ENCODE measurements around the gene FNDC5.

The FNDC5 gene

DNA sequence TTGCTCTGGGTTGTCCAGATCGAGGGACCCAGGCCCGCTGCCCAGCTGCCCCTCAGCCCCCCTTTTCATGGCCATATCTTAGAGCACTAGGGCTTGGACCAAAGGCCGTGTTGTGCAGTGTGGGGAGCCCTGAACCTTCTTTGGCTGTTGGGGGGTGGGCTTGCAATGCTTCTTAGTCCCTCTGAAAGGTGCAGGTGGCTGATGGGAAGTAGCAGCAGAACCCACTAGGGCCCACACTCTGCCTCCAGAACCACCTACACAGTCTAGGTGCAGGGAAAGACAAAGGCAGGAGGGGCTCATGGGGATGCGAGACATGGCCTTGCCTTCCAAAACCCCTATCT lies 13.3 kb upstream of the FNDC5 start:
- Histone ChIP-seq H2BK15ac (ENCODE audit: low read length) (no peak overlapping the region), H2BK5ac (ENCODE audit: low read length) (no peak overlapping the region), H3K9me3 (replicated peaks in 1 of 2; ENCODE audit: control insufficient read depth in 2 of 2, insufficient read depth in 1 of 2, low read depth in 1 of 2, low read length in 2 of 2) (peaks cover 0 to 3% of the 10 kb centered on the region in 2 donors), H3K18ac (ENCODE audit: low read length) (no peak overlapping the region), H3K4ac (ENCODE audit: low read length) (no peak overlapping the region), H3K4me2 (ENCODE audit: insufficient read depth, low read length, poor library complexity, severe bottlenecking) (no peak overlapping the region), H3K36me3 (replicated peaks in 1 of 2; ENCODE audit: control insufficient read depth in 2 of 2, insufficient read depth in 2 of 2, low read length in 2 of 2) (no peaks in the 10 kb centered on the region), H2BK12ac (ENCODE audit: low read length) (no peak overlapping the region), H4K8ac (ENCODE audit: low read depth, low read length) (no peak overlapping the region), H2AK5ac (ENCODE audit: low read depth, low read length) (no peak overlapping the region), H4K91ac (ENCODE audit: low read depth, low read length, poor library complexity) (no peak overlapping the region), H3K9ac (ENCODE audit: low read depth, low read length, poor library complexity) (no peak overlapping the region), H3K4me3 (ENCODE audit: low read length in 2 of 2) (no peak overlapping the region), H2AFZ (ENCODE audit: low read length) (no peak overlapping the region), H3K23ac (ENCODE audit: low read depth, low read length, poor library complexity) (no peak overlapping the region), H3K4me1 (ENCODE audit: control insufficient read depth in 2 of 2, insufficient read depth in 1 of 2, low read depth in 1 of 2, low read length in 2 of 2) (peaks cover 0 to 6% of the 10 kb centered on the region in 2 donors), H3K27ac (replicated peaks; ENCODE audit: low read length) (no peak overlapping the region), H2BK120ac (ENCODE audit: low read depth, low read length) (no peak overlapping the region), H3K14ac (ENCODE audit: low read length) (no peak overlapping the region), H3K27me3 (ENCODE audit: control insufficient read depth in 3 of 3, insufficient read depth in 3 of 3, low read depth in 1 of 3, low read length in 3 of 3) (peaks cover 0 to 63% (median 26%) of the 10 kb centered on the region in 3 experiments), H3K79me1 (ENCODE audit: low read depth, low read length) (peaks cover 4% of the 10 kb centered on the region)
- WGBS, 2 donors (ENCODE audit: extremely low coverage in 2 of 2, insufficient read length in 2 of 2, insufficient replicate concordance in 1 of 2), result no CpG with 5 or more reads among the region's 4 CpGs
- no peak for DNase-seq (ENCODE audit: low spot score)

DNA sequence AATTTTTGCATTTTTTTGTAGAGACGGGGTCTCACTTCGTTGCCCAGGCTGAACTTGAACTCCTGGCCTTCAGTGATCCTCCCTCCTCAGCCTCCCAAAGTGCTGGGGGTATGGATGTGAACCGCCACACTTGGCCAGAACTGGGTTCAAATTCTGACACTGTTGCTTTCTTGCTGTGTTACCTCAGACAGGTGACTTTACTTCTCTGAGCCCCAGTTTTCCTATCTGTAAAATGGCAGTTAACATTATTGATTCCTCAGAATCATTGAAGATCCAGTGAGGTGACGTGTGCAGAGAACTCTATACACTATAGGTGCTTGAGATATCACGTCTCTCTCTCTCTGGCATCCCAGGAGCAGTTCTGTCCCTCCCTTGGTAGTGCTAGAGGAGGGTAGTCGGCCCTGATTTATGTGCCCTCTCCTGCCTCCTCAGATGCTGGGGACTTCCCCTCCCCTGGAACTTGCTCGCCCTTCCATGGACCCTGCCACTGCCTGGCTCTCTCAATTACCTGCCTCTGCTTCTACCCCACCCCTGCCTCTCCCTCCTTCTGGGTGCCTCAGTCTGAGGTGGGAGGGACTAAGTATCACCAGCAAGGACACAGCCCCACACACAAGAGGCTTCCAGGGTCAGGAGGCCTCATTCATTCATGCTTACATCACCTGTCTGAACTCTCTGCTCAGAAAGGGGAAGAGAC lies 12.8 kb upstream of the FNDC5 start:
- no peak overlapping the region for H4K8ac ChIP-seq (ENCODE audit: low read depth, low read length)
- H3K23ac ChIP-seq (ENCODE audit: low read depth, low read length, poor library complexity), result no peak overlapping the region
- no peaks in the 10 kb centered on the region for H3K36me3 ChIP-seq (replicated peaks in 1 of 2; ENCODE audit: control insufficient read depth in 2 of 2, insufficient read depth in 2 of 2, low read length in 2 of 2)
- no peak overlapping the region for H3K27ac ChIP-seq (replicated peaks; ENCODE audit: low read length)
- no peak overlapping the region for H3K18ac ChIP-seq (ENCODE audit: low read length)
- H2AFZ ChIP-seq (ENCODE audit: low read length), result no peak overlapping the region
- H2BK15ac ChIP-seq (ENCODE audit: low read length), result no peak overlapping the region
- H3K9me3 ChIP-seq (replicated peaks in 1 of 2; ENCODE audit: control insufficient read depth in 2 of 2, insufficient read depth in 1 of 2, low read depth in 1 of 2, low read length in 2 of 2), result peaks cover 0 to 3% of the 10 kb centered on the region in 2 donors
- no peak overlapping the region for H4K91ac ChIP-seq (ENCODE audit: low read depth, low read length, poor library complexity)
- H3K4me2 ChIP-seq (ENCODE audit: insufficient read depth, low read length, poor library complexity, severe bottlenecking), result no peak overlapping the region
- no peak overlapping the region for H3K4ac ChIP-seq (ENCODE audit: low read length)
- H2BK12ac ChIP-seq (ENCODE audit: low read length), result no peak overlapping the region
- H2AK5ac ChIP-seq (ENCODE audit: low read depth, low read length), result no peak overlapping the region
- no CpG with 5 or more reads among the region's 7 CpGs for WGBS, 2 donors (ENCODE audit: extremely low coverage in 2 of 2, insufficient read length in 2 of 2, insufficient replicate concordance in 1 of 2)
- peaks cover 4% of the 10 kb centered on the region for H3K79me1 ChIP-seq (ENCODE audit: low read depth, low read length)
- no peak overlapping the region for H3K4me3 ChIP-seq (ENCODE audit: low read length in 2 of 2)
- DNase-seq (ENCODE audit: low spot score), result no peak
- no peak overlapping the region for H2BK120ac ChIP-seq (ENCODE audit: low read depth, low read length)
- no peak overlapping the region for H3K14ac ChIP-seq (ENCODE audit: low read length)
- no peak overlapping the region for H2BK5ac ChIP-seq (ENCODE audit: low read length)
- H3K4me1 ChIP-seq (ENCODE audit: control insufficient read depth in 2 of 2, insufficient read depth in 1 of 2, low read depth in 1 of 2, low read length in 2 of 2), result peaks cover under 1 to 8% of the 10 kb centered on the region in 2 donors
- no peak overlapping the region for H3K9ac ChIP-seq (ENCODE audit: low read depth, low read length, poor library complexity)
- H3K27me3 ChIP-seq (ENCODE audit: control insufficient read depth in 3 of 3, insufficient read depth in 3 of 3, low read depth in 1 of 3, low read length in 3 of 3), result peaks cover 0 to 63% (median 26%) of the 10 kb centered on the region in 3 experiments

- Histone ChIP-seq H4K8ac (ENCODE audit: low read depth, low read length) (no peak overlapping the region), H3K36me3 (replicated peaks in 1 of 2; ENCODE audit: control insufficient read depth in 2 of 2, insufficient read depth in 2 of 2, low read length in 2 of 2) (no peaks in the 10 kb centered on the region), H3K23ac (ENCODE audit: low read depth, low read length, poor library complexity) (no peak overlapping the region), H3K9ac (ENCODE audit: low read depth, low read length, poor library complexity) (no peak overlapping the region), H3K4me2 (ENCODE audit: insufficient read depth, low read length, poor library complexity, severe bottlenecking) (no peak overlapping the region), H2BK15ac (ENCODE audit: low read length) (no peak overlapping the region), H3K14ac (ENCODE audit: low read length) (no peak overlapping the region), H3K9me3 (replicated peaks in 1 of 2; ENCODE audit: control insufficient read depth in 2 of 2, insufficient read depth in 1 of 2, low read depth in 1 of 2, low read length in 2 of 2) (peaks cover 0 to 1% of the 10 kb centered on the region in 2 donors), H2AK5ac (ENCODE audit: low read depth, low read length) (peak overlapping the region; percentile 32), H3K4me1 (ENCODE audit: control insufficient read depth in 2 of 2, insufficient read depth in 1 of 2, low read depth in 1 of 2, low read length in 2 of 2) (peaks cover 3 to 14% of the 10 kb centered on the region in 2 donors), H2BK120ac (ENCODE audit: low read depth, low read length) (no peak overlapping the region), H4K91ac (ENCODE audit: low read depth, low read length, poor library complexity) (no peak overlapping the region), H3K27ac (replicated peaks; ENCODE audit: low read length) (no peak overlapping the region), H2BK5ac (ENCODE audit: low read length) (no peak overlapping the region), H3K18ac (ENCODE audit: low read length) (peak overlapping the region; percentile 38), H3K4ac (ENCODE audit: low read length) (no peak overlapping the region), H3K4me3 (ENCODE audit: low read length in 2 of 2) (no peak overlapping the region), H2AFZ (ENCODE audit: low read length) (no peak overlapping the region), H2BK12ac (ENCODE audit: low read length) (no peak overlapping the region), H3K27me3 (ENCODE audit: control insufficient read depth in 3 of 3, insufficient read depth in 3 of 3, low read depth in 1 of 3, low read length in 3 of 3) (peaks cover 0 to 63% (median 20%) of the 10 kb centered on the region in 3 experiments), H3K79me1 (ENCODE audit: low read depth, low read length) (peaks cover 4% of the 10 kb centered on the region)
- no CpG with 5 or more reads among the region's 22 CpGs for WGBS, 2 donors (ENCODE audit: extremely low coverage in 2 of 2, insufficient read length in 2 of 2, insufficient replicate concordance in 1 of 2)
- no peak for DNase-seq (ENCODE audit: low spot score)
Measured at GRCh38 chr1:32881871-32882850, 11.4 kb upstream of the FNDC5 start.

DNA sequence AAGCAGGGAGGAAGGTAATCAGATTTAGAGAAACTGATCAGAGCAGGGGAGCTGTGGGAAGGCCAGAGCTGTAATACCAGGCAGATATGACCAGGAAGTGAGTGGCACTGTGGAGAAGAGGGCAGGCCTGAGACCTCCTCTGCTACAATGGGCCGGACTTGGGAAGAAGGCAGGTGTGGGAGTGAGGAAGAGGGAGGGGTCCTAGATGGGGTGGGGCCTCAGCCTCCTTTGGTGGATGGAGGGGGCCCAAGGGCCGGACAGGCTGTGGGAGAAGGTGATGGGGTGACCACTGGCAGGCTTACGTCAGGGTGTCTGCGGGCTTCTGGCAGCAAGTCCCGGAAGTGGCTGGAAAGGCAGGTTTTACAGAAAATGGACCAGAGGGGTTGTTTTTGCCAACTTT lies 10.6 kb upstream of the FNDC5 start:
- no peak overlapping the region for H2BK15ac ChIP-seq (ENCODE audit: low read length)
- no peaks in the 10 kb centered on the region for H3K36me3 ChIP-seq (replicated peaks in 1 of 2; ENCODE audit: control insufficient read depth in 2 of 2, insufficient read depth in 2 of 2, low read length in 2 of 2)
- H3K14ac ChIP-seq (ENCODE audit: low read length), result no peak overlapping the region
- no peak overlapping the region for H2BK12ac ChIP-seq (ENCODE audit: low read length)
- WGBS, 2 donors (ENCODE audit: extremely low coverage in 2 of 2, insufficient read length in 2 of 2, insufficient replicate concordance in 1 of 2), result no CpG with 5 or more reads among the region's 5 CpGs
- no peak overlapping the region for H3K23ac ChIP-seq (ENCODE audit: low read depth, low read length, poor library complexity)
- no peak overlapping the region for H2AFZ ChIP-seq (ENCODE audit: low read length)
- DNase-seq (ENCODE audit: low spot score), result no peak
- no peak overlapping the region for H3K4me3 ChIP-seq (ENCODE audit: low read length in 2 of 2)
- no peak overlapping the region for H3K27ac ChIP-seq (replicated peaks; ENCODE audit: low read length)
- H2AK5ac ChIP-seq (ENCODE audit: low read depth, low read length), result peak overlapping the region; percentile 32
- H3K18ac ChIP-seq (ENCODE audit: low read length), result no peak overlapping the region
- no peak overlapping the region for H4K91ac ChIP-seq (ENCODE audit: low read depth, low read length, poor library complexity)
- no peaks in the 10 kb centered on the region for H3K9me3 ChIP-seq (replicated peaks in 1 of 2; ENCODE audit: control insufficient read depth in 2 of 2, insufficient read depth in 1 of 2, low read depth in 1 of 2, low read length in 2 of 2)
- H3K79me1 ChIP-seq (ENCODE audit: low read depth, low read length), result peaks cover 2% of the 10 kb centered on the region
- no peak overlapping the region for H2BK5ac ChIP-seq (ENCODE audit: low read length)
- H3K4me1 ChIP-seq (ENCODE audit: control insufficient read depth in 2 of 2, insufficient read depth in 1 of 2, low read depth in 1 of 2, low read length in 2 of 2), result peaks cover 6 to 17% of the 10 kb centered on the region in 2 donors
- H3K9ac ChIP-seq (ENCODE audit: low read depth, low read length, poor library complexity), result no peak overlapping the region
- no peak overlapping the region for H3K4ac ChIP-seq (ENCODE audit: low read length)
- H3K27me3 ChIP-seq (ENCODE audit: control insufficient read depth in 3 of 3, insufficient read depth in 3 of 3, low read depth in 1 of 3, low read length in 3 of 3), result peaks cover 0 to 65% (median 15%) of the 10 kb centered on the region in 3 experiments
- H3K4me2 ChIP-seq (ENCODE audit: insufficient read depth, low read length, poor library complexity, severe bottlenecking), result no peak overlapping the region
- no peak overlapping the region for H4K8ac ChIP-seq (ENCODE audit: low read depth, low read length)
- no peak overlapping the region for H2BK120ac ChIP-seq (ENCODE audit: low read depth, low read length)

Measured in neuronal stem cell (in vitro differentiated cells).